Measurements from ENCODE around the gene ARHGEF19. TPM values are rescaled to one million over a fixed set of nuclear protein-coding genes. Genes with fewer than 3 reads are reported as not detected.

ARHGEF19 gene
- total RNA-seq, 2 donors from 2014 or later, result 14.8 to 17.5 TPM

GRCh38 chr1:16186655-16187235 is 25.7 kb downstream of the ARHGEF19 start:
- peaks cover 5% of the 10 kb centered on the region for H3K4me1 Mint-ChIP-seq
- no peaks in the 10 kb centered on the region for H3K9me3 Mint-ChIP-seq
- H3K9ac ChIP-seq (ENCODE audit: extremely low read depth, low read length, poor library complexity, severe bottlenecking), result no peak overlapping the region
- H3K9me3 ChIP-seq (ENCODE audit: control insufficient read depth, low read length), result no peaks in the 10 kb centered on the region
- TF ChIP-seq, protein P1, sequence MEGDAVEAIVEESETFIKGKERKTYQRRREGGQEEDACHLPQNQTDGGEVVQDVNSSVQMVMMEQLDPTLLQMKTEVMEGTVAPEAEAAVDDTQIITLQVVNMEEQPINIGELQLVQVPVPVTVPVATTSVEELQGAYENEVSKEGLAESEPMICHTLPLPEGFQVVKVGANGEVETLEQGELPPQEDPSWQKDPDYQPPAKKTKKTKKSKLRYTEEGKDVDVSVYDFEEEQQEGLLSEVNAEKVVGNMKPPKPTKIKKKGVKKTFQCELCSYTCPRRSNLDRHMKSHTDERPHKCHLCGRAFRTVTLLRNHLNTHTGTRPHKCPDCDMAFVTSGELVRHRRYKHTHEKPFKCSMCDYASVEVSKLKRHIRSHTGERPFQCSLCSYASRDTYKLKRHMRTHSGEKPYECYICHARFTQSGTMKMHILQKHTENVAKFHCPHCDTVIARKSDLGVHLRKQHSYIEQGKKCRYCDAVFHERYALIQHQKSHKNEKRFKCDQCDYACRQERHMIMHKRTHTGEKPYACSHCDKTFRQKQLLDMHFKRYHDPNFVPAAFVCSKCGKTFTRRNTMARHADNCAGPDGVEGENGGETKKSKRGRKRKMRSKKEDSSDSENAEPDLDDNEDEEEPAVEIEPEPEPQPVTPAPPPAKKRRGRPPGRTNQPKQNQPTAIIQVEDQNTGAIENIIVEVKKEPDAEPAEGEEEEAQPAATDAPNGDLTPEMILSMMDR (conservative IDR thresholded peaks at IDR 0.05), result no peak
- H3K4me3 Mint-ChIP-seq, result no peak overlapping the region
- H3K36me3 Mint-ChIP-seq (ENCODE audit: low read depth), result no peaks in the 10 kb centered on the region
- H3K27me3 ChIP-seq (ENCODE audit: control insufficient read depth, insufficient read depth, low read length, poor library complexity, severe bottlenecking), result no peaks in the 10 kb centered on the region
- peak overlapping the region; percentile 26 for H3K27ac Mint-ChIP-seq
- DNase-seq, result no peak
- H3K36me3 ChIP-seq (ENCODE audit: control insufficient read depth, insufficient read depth, low read length), result no peaks in the 10 kb centered on the region
- H3K27ac ChIP-seq (ENCODE audit: low read depth, low read length), result no peak overlapping the region
- H3K27me3 Mint-ChIP-seq (ENCODE audit: insufficient read depth), result peaks cover 3% of the 10 kb centered on the region
- H3K4me1 ChIP-seq (ENCODE audit: control insufficient read depth, insufficient read depth, low read length), result peaks cover under 1% of the 10 kb centered on the region
- H3K4me3 ChIP-seq (ENCODE audit: low read length), result no peak overlapping the region
- WGBS, 2 experiments (ENCODE audit: insufficient coverage in 1 of 2, insufficient read length in 1 of 2), result 92 to 93% methylated on average over 6 to 9 of the region's 9 CpGs

- peak overlapping the region; percentile 5 for H3K27ac Mint-ChIP-seq
- H3K9ac ChIP-seq (ENCODE audit: extremely low read depth, low read length, poor library complexity, severe bottlenecking), result no peak overlapping the region
- peaks cover 8% of the 10 kb centered on the region for H3K4me1 Mint-ChIP-seq
- peaks cover 3% of the 10 kb centered on the region for H3K27me3 Mint-ChIP-seq (ENCODE audit: insufficient read depth)
- no peaks in the 10 kb centered on the region for H3K9me3 Mint-ChIP-seq
- no peaks in the 10 kb centered on the region for H3K9me3 ChIP-seq (ENCODE audit: control insufficient read depth, low read length)
- DNase-seq, result no peak
- WGBS, 2 experiments (ENCODE audit: insufficient coverage in 1 of 2, insufficient read length in 1 of 2), result 90 to 93% methylated on average over 7 to 10 of the region's 10 CpGs
- H3K4me3 Mint-ChIP-seq, result no peak overlapping the region
- H3K27ac ChIP-seq (ENCODE audit: low read depth, low read length), result no peak overlapping the region
- TF ChIP-seq, protein P1 (conservative IDR thresholded peaks at IDR 0.05), result no peak
- H3K4me1 ChIP-seq (ENCODE audit: control insufficient read depth, insufficient read depth, low read length), result peaks cover 3% of the 10 kb centered on the region
- H3K36me3 Mint-ChIP-seq (ENCODE audit: low read depth), result no peaks in the 10 kb centered on the region
- H3K27me3 ChIP-seq (ENCODE audit: control insufficient read depth, insufficient read depth, low read length, poor library complexity, severe bottlenecking), result no peaks in the 10 kb centered on the region
- H3K4me3 ChIP-seq (ENCODE audit: low read length), result no peak overlapping the region
- no peaks in the 10 kb centered on the region for H3K36me3 ChIP-seq (ENCODE audit: control insufficient read depth, insufficient read depth, low read length)
Measured at GRCh38 chr1:16184557-16185303, 27.7 kb downstream of the ARHGEF19 start.

DNA sequence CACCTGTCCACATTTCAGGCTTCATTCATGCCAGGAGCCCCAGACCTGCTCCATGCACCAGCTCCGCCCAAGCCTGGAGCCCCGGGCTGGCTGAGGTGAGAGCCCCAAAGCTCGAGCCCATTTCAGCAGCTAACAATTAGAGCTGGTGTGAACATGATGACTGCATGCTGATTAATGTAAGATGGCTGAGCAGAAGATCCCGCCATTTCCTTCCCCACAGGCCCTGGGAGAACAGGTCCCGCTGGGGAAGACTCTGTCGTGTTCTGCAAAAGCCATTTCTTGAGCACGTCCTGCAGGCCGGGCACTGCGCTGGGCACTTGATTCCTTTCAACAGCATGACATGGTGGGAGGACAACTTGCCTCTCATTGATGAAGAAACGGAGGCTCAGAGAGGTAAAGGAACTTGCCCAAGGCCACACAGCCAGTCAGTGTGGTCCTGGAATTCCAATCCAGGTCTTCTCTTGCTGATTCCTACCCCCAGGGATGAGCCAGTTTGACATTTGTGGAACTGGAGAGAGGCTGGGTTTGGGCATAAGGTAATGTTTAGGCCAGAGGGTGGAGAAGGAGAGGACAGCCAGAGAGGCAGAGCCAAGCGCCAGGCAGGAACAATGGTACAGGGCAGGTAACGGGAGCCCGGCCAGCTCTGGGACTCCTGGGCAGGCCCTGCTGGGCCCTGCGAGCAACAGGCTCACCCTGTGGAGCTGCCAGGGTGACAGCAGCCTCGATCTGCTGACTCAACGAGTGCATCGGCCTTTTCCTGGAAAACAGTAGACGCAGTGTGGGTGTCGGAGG is 28.5 kb downstream of the ARHGEF19 start:
- no peak overlapping the region for H3K9ac ChIP-seq (ENCODE audit: extremely low read depth, low read length, poor library complexity, severe bottlenecking)
- no peak for DNase-seq
- Mint-ChIP-seq H3K36me3 (ENCODE audit: low read depth) (no peaks in the 10 kb centered on the region), H3K4me1 (peaks cover 8% of the 10 kb centered on the region), H3K27me3 (ENCODE audit: insufficient read depth) (peaks cover 3% of the 10 kb centered on the region), H3K9me3 (no peaks in the 10 kb centered on the region), H3K4me3 (no peak overlapping the region), H3K27ac (peak overlapping the region; percentile 26)
- TF ChIP-seq, protein P1 (conservative IDR thresholded peaks at IDR 0.05), result no peak
- no peak overlapping the region for H3K27ac ChIP-seq (ENCODE audit: low read depth, low read length)
- no peak overlapping the region for H3K4me3 ChIP-seq (ENCODE audit: low read length)
- H3K36me3 ChIP-seq (ENCODE audit: control insufficient read depth, insufficient read depth, low read length), result no peaks in the 10 kb centered on the region
- H3K4me1 ChIP-seq (ENCODE audit: control insufficient read depth, insufficient read depth, low read length), result peaks cover 5% of the 10 kb centered on the region
- 92 to 97% methylated on average over 16 to 19 of the region's 19 CpGs for WGBS, 2 experiments (ENCODE audit: insufficient coverage in 1 of 2, insufficient read length in 1 of 2)
- H3K27me3 ChIP-seq (ENCODE audit: control insufficient read depth, insufficient read depth, low read length, poor library complexity, severe bottlenecking), result no peaks in the 10 kb centered on the region
- H3K9me3 ChIP-seq (ENCODE audit: control insufficient read depth, low read length), result no peaks in the 10 kb centered on the region
